Measurements from ENCODE around the gene F7. TPM values are rescaled to one million over a fixed set of nuclear protein-coding genes. Genes with fewer than 3 reads are reported as not detected.
A peak's percentile ranks its signal among the peaks of the same experiment; 100 is the strongest.

The F7 gene
- total RNA-seq, 4 donors from 2014 or later: not detected

- TF ChIP-seq POLR2A (IDR thresholded peaks at IDR 0.05) (no peak), CTCF (IDR thresholded peaks at IDR 0.05) (no peak)
- peak overlapping the region in 2 of 3 donors; percentile 61 to 68 for H3K27ac ChIP-seq
- intact Hi-C loops (cut with DNase I): no loop called here
- no peak for DNase-seq
- no peaks in the 10 kb centered on the region for H3K9me3 ChIP-seq
- WGBS, 2 donors: 85 to 94% methylated on average over 10 of the region's 10 CpGs
- peaks cover 7 to 14% of the 10 kb centered on the region in 2 donors for H3K4me1 ChIP-seq
- peaks cover 5 to 30% of the 10 kb centered on the region in 2 donors for H3K36me3 ChIP-seq
- H3K4me3 ChIP-seq (replicated peaks in 1 of 3): no peak overlapping the region
- H3K27me3 ChIP-seq: no peaks in the 10 kb centered on the region
Observed at GRCh38 chr13:113083022-113083373, 22.6 kb upstream of the F7 start.

- Histone ChIP-seq H3K9me3 (no peaks in the 10 kb centered on the region), H3K4me3 (replicated peaks in 1 of 3) (no peak overlapping the region), H3K4me1 (peaks cover 7 to 14% of the 10 kb centered on the region in 2 donors), H3K27ac (peak overlapping the region in 2 of 3 donors; percentile 61 to 68), H3K36me3 (peaks cover 5 to 32% of the 10 kb centered on the region in 2 donors), H3K27me3 (no peaks in the 10 kb centered on the region)
- TF ChIP-seq CTCF (IDR thresholded peaks at IDR 0.05) (no peak), POLR2A (IDR thresholded peaks at IDR 0.05) (no peak)
- intact Hi-C loops (cut with DNase I): no loop called here
- 44 to 45% methylated on average over 13 to 18 of the region's 18 CpGs for WGBS, 2 donors
- peak; percentile 95 to 97 for DNase-seq
Observed at GRCh38 chr13:113083402-113084061, 22.1 kb upstream of the F7 start.

GRCh38 chr13:113084094-113084942, 21.3 kb upstream of the F7 start:
- 92 to 93% methylated on average over 25 of the region's 25 CpGs for WGBS, 2 donors
- TF ChIP-seq CTCF (IDR thresholded peaks at IDR 0.05) (peak in 1 of 6 experiments; percentile 12), POLR2A (IDR thresholded peaks at IDR 0.05) (no peak)
- no peak for DNase-seq
- Histone ChIP-seq H3K27me3 (no peaks in the 10 kb centered on the region), H3K4me3 (replicated peaks in 1 of 3) (no peak overlapping the region), H3K4me1 (peaks cover 7 to 14% of the 10 kb centered on the region in 2 donors), H3K36me3 (peaks cover 5 to 27% of the 10 kb centered on the region in 2 donors), H3K9me3 (no peaks in the 10 kb centered on the region), H3K27ac (peak overlapping the region; percentile 1 to 61 (median 19))
- intact Hi-C loops (cut with DNase I): no loop called here

- intact Hi-C loops (cut with DNase I): no loop called here
- H3K9me3 ChIP-seq: no peaks in the 10 kb centered on the region
- H3K36me3 ChIP-seq: peaks cover 12 to 32% of the 10 kb centered on the region in 2 donors
- TF ChIP-seq POLR2A (IDR thresholded peaks at IDR 0.05) (no peak), CTCF (IDR thresholded peaks at IDR 0.05) (no peak)
- no peak overlapping the region for H3K4me3 ChIP-seq (replicated peaks in 1 of 3)
- H3K27ac ChIP-seq: no peak overlapping the region
- 93 to 98% methylated on average over 14 to 19 of the region's 24 CpGs for WGBS, 2 donors
- no peaks in the 10 kb centered on the region for H3K27me3 ChIP-seq
- no peak for DNase-seq
- peaks cover 7 to 14% of the 10 kb centered on the region in 2 donors for H3K4me1 ChIP-seq
Observed at GRCh38 chr13:113084943-113085540, 20.5 kb upstream of the F7 start.

Data from thyroid gland (tissue), 4 donors.